AG04449 (cell line): ENCODE data around the gene PEAK1.

Experiments used
- CTCF ChIA-PET: fragments of 350-600 bp; formaldehyde crosslinking; extraction: SDS; loops from one replicate; lab custom pipeline; 2021; ENCODE audit warnings: antibody characterized with exemption; lab: Yijun Ruan, JAX
- POLR2A ChIA-PET: fragments of 400-600, 350-600 bp; formaldehyde crosslinking; extraction: SDS; loops from one replicate; lab custom pipeline; 2020; ENCODE audit warnings: antibody characterized with exemption, inconsistent platforms; lab: Yijun Ruan, JAX
- DNase-seq: peaks from one replicate; pipeline ENCODE4 v3.0.0-alpha.2; 2010; ENCODE audit warnings: low read depth, low spot score
- H3K4me3 ChIP-seq: 2 replicates; pipeline ENCODE4 v1.5.1; 2011; ENCODE audit warnings: low read depth, mild to moderate bottlenecking, control low read depth, low read length
- CTCF ChIP-seq: IDR thresholded peaks from one replicate; pipeline ENCODE4 v1.5.1; 2011; ENCODE audit warnings: mild to moderate bottlenecking, moderate library complexity, low read length, control low read depth, inconsistent platforms; ENCODE audit not compliant: insufficient read depth; ENCODE audit errors: missing control alignments

The PEAK1 gene

GRCh38 chr15:77081971-77082370, 337.9 kb downstream of the PEAK1 start:
- ChIA-PET CTCF (interaction anchor here (1.5 to 1.7 kb wide), 2 partner anchors 25 to 461 kb away, joined by 3 to 7 read pairs; no protein-coding TSS in a partner anchor), POLR2A (interaction anchor here (1.4 kb wide), 1 partner anchor 22 kb away, joined by 4 read pairs; no protein-coding TSS in a partner anchor)
- no peak overlapping the region for H3K4me3 ChIP-seq
- DNase-seq, result no peak
- TF ChIP-seq CTCF, result no peak

GRCh38 chr15:77076323-77076915, 343.5 kb downstream of the PEAK1 start:
- no peak for TF ChIP-seq CTCF
- POLR2A ChIA-PET, result no interaction called here
- CTCF ChIA-PET, result interaction anchor here (0.9 kb wide), 1 partner anchor 42 kb away, joined by 3 read pairs; no protein-coding TSS in a partner anchor
- DNase-seq, result no peak
- H3K4me3 ChIP-seq, result no peak overlapping the region

GRCh38 chr15:77075528-77075927, 344.4 kb downstream of the PEAK1 start:
- POLR2A ChIA-PET, result no interaction called here
- TF ChIP-seq CTCF, result no peak
- CTCF ChIA-PET, result no interaction called here
- DNase-seq, result no peak
- H3K4me3 ChIP-seq, result no peak overlapping the region

- ChIA-PET CTCF (no interaction called here), POLR2A (no interaction called here)
- H3K4me3 ChIP-seq, result no peak overlapping the region
- DNase-seq, result no peak
- TF ChIP-seq CTCF, result no peak
Observed at GRCh38 chr15:77074350-77074749, 345.6 kb downstream of the PEAK1 start.

- CTCF ChIA-PET, result no interaction called here
- peak overlapping the region; percentile 9; the same call in 1 of the 2 replicates for H3K4me3 ChIP-seq
- TF ChIP-seq CTCF, result no peak
- DNase-seq, result no peak
- POLR2A ChIA-PET, result interaction anchor here (0.6 to 0.7 kb wide), 3 partner anchors 31 to 457 kb away, joined by 3 read pairs; no protein-coding TSS in a partner anchor
Observed at GRCh38 chr15:77071305-77072223, 348.3 kb downstream of the PEAK1 start.
